Endothelial cell of umbilical vein (primary cell): ENCODE data around the gene ADGRF3. TPM values are rescaled to one million over a fixed set of nuclear protein-coding genes. Genes with fewer than 3 reads are reported as not detected.

Experiments used
- BruUV-seq: library from RNA; stranded (reverse); fragments of 400-500 nt; replicated peaks from 2 replicates; lab custom pipeline; 2021; lab: Mats Ljungman, UMichigan
- CTCF ChIA-PET: fragments of 300-600, 350-600 bp; sonication (Branson Sonifier 250); formaldehyde crosslinking; loops from one replicate; lab custom pipeline; 2021; ENCODE audit warnings: antibody characterized with exemption, inconsistent platforms; lab: Charles Lee
- POLR2A ChIA-PET: fragments of 300-600, 350-600 bp; sonication (Branson Sonifier 250); formaldehyde crosslinking; loops from one replicate; lab custom pipeline; 2021; ENCODE audit warnings: antibody characterized with exemption, inconsistent platforms; lab: Charles Lee
- DNase-seq: peaks from one replicate; pipeline ENCODE4 v3.0.0-alpha.2; 2011; ENCODE audit warnings: low read depth, low spot score
- FAIRE-seq: peaks from 2 replicates; lab custom pipeline; 2011; peaks lifted over from hg19 to GRCh38; lab: Jason Lieb, UNC
- H2AFZ ChIP-seq: 2 replicates; pipeline ENCODE4 v1.6.0; 2012; ENCODE audit warnings: low read depth, low read length, control low read depth, inconsistent platforms
- H3K27ac ChIP-seq: 2 replicates; pipeline ENCODE4 v1.5.1; 2011; ENCODE audit warnings: low read depth, mild to moderate bottlenecking, control low read depth, low read length, moderate library complexity; ENCODE audit not compliant: insufficient read depth
- H3K27me3 ChIP-seq, 2 experiments: 2 replicates each; pipeline versions ENCODE4 v1.6.0 to v1.6.1; 2011; ENCODE audit warnings: low read length in 2 of 2, mixed read lengths in 1 of 2; ENCODE audit not compliant: control insufficient read depth in 2 of 2, insufficient read depth in 2 of 2
- H3K36me3 ChIP-seq, 2 experiments: 2 replicates in 1 of 2; 3 replicates in 1 of 2; pipeline ENCODE4 v1.5.1; 2011; ENCODE audit warnings: low read length in 2 of 2, mild to moderate bottlenecking in 1 of 2, moderate library complexity in 1 of 2; ENCODE audit not compliant: control insufficient read depth in 2 of 2, insufficient read depth in 2 of 2; ENCODE audit errors: extremely low read depth in 1 of 2
- H3K4me1 ChIP-seq: 3 replicates; pipeline ENCODE4 v1.5.1; 2011; ENCODE audit warnings: mild to moderate bottlenecking, low read length; ENCODE audit not compliant: control insufficient read depth, insufficient read depth; ENCODE audit errors: extremely low read depth
- H3K4me2 ChIP-seq: 2 replicates; pipeline ENCODE4 v1.6.1; 2011; ENCODE audit warnings: low read length, control low read depth, mixed read lengths; ENCODE audit not compliant: insufficient read depth
- H3K4me3 ChIP-seq, 3 experiments: fragments of 200-600 bp in 1 of 3; sonication (generic), shearing (Covaris generic) in 1 of 3; replicated peaks in 1 of 3; 2 replicates each; pipeline ENCODE4 v1.5.1; 2011 to 2016; ENCODE audit warnings: control low read depth in 3 of 3, low read length in 3 of 3, mild to moderate bottlenecking in 2 of 3, inconsistent platforms in 1 of 3, low read depth in 1 of 3, moderate library complexity in 1 of 3; ENCODE audit not compliant: insufficient read depth in 1 of 3
- H3K79me2 ChIP-seq: 2 replicates; pipeline ENCODE4 v1.6.0; 2012; ENCODE audit warnings: low read length, inconsistent platforms; ENCODE audit not compliant: control insufficient read depth, insufficient read depth
- H3K9ac ChIP-seq: replicated peaks from 2 replicates; pipeline ENCODE3; 2011; ENCODE audit warnings: low read length, control low read depth; ENCODE audit not compliant: insufficient read depth; ENCODE audit errors: extremely low read depth
- H3K9me1 ChIP-seq: replicated peaks from 3 replicates; pipeline ENCODE4 v1.6.0; 2011; ENCODE audit warnings: mild to moderate bottlenecking, low read length; ENCODE audit not compliant: control insufficient read depth, insufficient read depth; ENCODE audit errors: extremely low read depth
- H3K9me3 ChIP-seq: replicated peaks from 2 replicates; pipeline ENCODE4 v1.5.1; 2012; ENCODE audit warnings: low read length, inconsistent platforms; ENCODE audit not compliant: control insufficient read depth, insufficient read depth
- H4K20me1 ChIP-seq: replicated peaks from 2 replicates; pipeline ENCODE3; 2011; ENCODE audit warnings: mild to moderate bottlenecking, low read length; ENCODE audit not compliant: control insufficient read depth, insufficient read depth; ENCODE audit errors: extremely low read depth
- CTCF ChIP-seq, 2 donors: IDR thresholded peaks; 1 replicate in 1 of 2; 2 replicates in 1 of 2; pipeline ENCODE4 v1.5.1; 2011; ENCODE audit warnings: low read length in 2 of 2, mild to moderate bottlenecking in 2 of 2, moderate library complexity in 2 of 2, control low read depth in 1 of 2, inconsistent platforms in 1 of 2, low read depth in 1 of 2; ENCODE audit not compliant: insufficient read depth in 1 of 2; ENCODE audit errors: extremely low read depth in 1 of 2
- EZH2 ChIP-seq: IDR thresholded peaks from 2 replicates; pipeline ENCODE4 v1.6.1; 2012; ENCODE audit warnings: borderline replicate concordance, low read depth, mild to moderate bottlenecking, moderate library complexity, low read length, inconsistent platforms; ENCODE audit not compliant: severe bottlenecking
- GATA2 ChIP-seq: IDR thresholded peaks from 2 replicates; pipeline ENCODE4 v1.7.0; 2011; ENCODE audit warnings: low read depth, mild to moderate bottlenecking, moderate library complexity, mixed read lengths, low read length; ENCODE audit not compliant: insufficient read length, insufficient read depth
- POLR2A ChIP-seq: IDR thresholded peaks from 2 replicates; pipeline ENCODE4 v1.6.1; 2012; ENCODE audit warnings: low read depth, mild to moderate bottlenecking, control low read depth, low read length
- POLR2AphosphoS5 ChIP-seq: IDR thresholded peaks from 2 replicates; pipeline ENCODE4 v1.6.1; 2012; ENCODE audit warnings: low read depth, mild to moderate bottlenecking, control low read depth, low read length, moderate library complexity; ENCODE audit not compliant: insufficient read depth
- dilution Hi-C: fragments of 300-500 bp; cut with MboI; formaldehyde crosslinking; loops from one replicate; pipeline ENCODE4 v1.15.0; 2019; ENCODE audit warnings: low sequenced_read_pairs; ENCODE audit not compliant: extremely low pct_ligation_motif_present
- intact Hi-C: fragments of 100-400 bp; cut with micrococcal nuclease; formaldehyde crosslinking; loops from one replicate; pipeline ENCODE4 v1.10.0; 2022
- polyA plus RNA-seq, 4 experiments: library from polyadenylated mRNA; depleted of rRNA in 3 of 4; stranded (reverse) in 3 of 4; unstranded in 1 of 4; fragments of >200 nt; gene quantifications; 2 replicates each; pipeline versions ENCODE4 v1.2.1 to v1.2.3, GENCODE V29; 2011 to 2012; ENCODE audit warnings: missing spikeins in 1 of 4
- total RNA-seq: library from RNA; stranded (reverse); gene quantifications from 2 replicates; pipeline ENCODE4 v1.2.3, GENCODE V29; 2021

Gene ADGRF3
- total and polyA plus RNA-seq, 2 donors (not counting 3 experiments of a cell fraction or from before 2014, with no cell fraction given) = 0.21 to 0.73 TPM

- Histone ChIP-seq H3K4me2 (peak overlapping the region; percentile 73), H3K27ac (peak overlapping the region; percentile 64), H3K9me1 (no peaks in the 10 kb centered on the region), H3K9ac (peak overlapping the region; percentile 41), H2AFZ (peak overlapping the region; percentile 97), H3K27me3 (no peaks in the 10 kb centered on the region), H3K4me3 (peak overlapping the region; percentile 27 to 60 (median 37)), H3K79me2 (no peaks in the 10 kb centered on the region), H3K4me1 (peaks cover 15% of the 10 kb centered on the region), H4K20me1 (no peaks in the 10 kb centered on the region), H3K9me3 (no peaks in the 10 kb centered on the region), H3K36me3 (no peaks in the 10 kb centered on the region)
- dilution Hi-C loops = no loop called here
- peak; percentile 75 for DNase-seq
- FAIRE-seq = peak; percentile 59
- intact Hi-C loops = loop anchor here (1.0 kb wide), 1 partner anchor 55 kb away; the partner anchor contains the start of genes HADHA and HADHB
- CTCF ChIA-PET = interaction anchor here (0.9 to 1.6 kb wide), 4 partner anchors 10 to 55 kb away, joined by 3 to 5 read pairs (median 3); partner anchors contain the start of genes HADHA and SELENOI
- POLR2A ChIA-PET = no interaction called here
- BruUV-seq = no TSS peak
- no peak for TF ChIP-seq CTCF (IDR thresholded peaks at IDR 0.05; ENCODE audit: extremely low read depth in 1 of 2, insufficient read depth in 1 of 2, low read depth in 1 of 2, low read length in 2 of 2)
- TF ChIP-seq POLR2A = peak; percentile 16
- no peak for TF ChIP-seq EZH2
- no peak for TF ChIP-seq GATA2
- peak; percentile 14 for TF ChIP-seq POLR2AphosphoS5
Observed at GRCh38 chr2:26298638-26299393, 47.8 kb downstream of the ADGRF3 start.
